Tibial nerve (tissue), 3 donors: ENCODE measurements around the gene NR2F1-AS1.

Experiments
- POLR2A ChIP-seq, 2 donors: fragments of 450-650 bp; IDR thresholded peaks; one replicate each; pipeline ENCODE4 v1.6.1; 2017; ENCODE audit warnings: antibody characterized with exemption in 2 of 2, mild to moderate bottlenecking in 2 of 2, moderate library complexity in 2 of 2
- TF ChIP-seq, protein P1 (sequence below), 5 experiments: fragments of 200-600 bp in 3 of 5; fragments of 450-650 bp in 2 of 5; sonication (generic) in 3 of 5; IDR thresholded peaks; one replicate each; pipeline ENCODE4 v1.5.1; 2016 to 2019; ENCODE audit warnings: antibody characterized with exemption in 5 of 5, mild to moderate bottlenecking in 3 of 5, moderate library complexity in 2 of 5

DNA sequence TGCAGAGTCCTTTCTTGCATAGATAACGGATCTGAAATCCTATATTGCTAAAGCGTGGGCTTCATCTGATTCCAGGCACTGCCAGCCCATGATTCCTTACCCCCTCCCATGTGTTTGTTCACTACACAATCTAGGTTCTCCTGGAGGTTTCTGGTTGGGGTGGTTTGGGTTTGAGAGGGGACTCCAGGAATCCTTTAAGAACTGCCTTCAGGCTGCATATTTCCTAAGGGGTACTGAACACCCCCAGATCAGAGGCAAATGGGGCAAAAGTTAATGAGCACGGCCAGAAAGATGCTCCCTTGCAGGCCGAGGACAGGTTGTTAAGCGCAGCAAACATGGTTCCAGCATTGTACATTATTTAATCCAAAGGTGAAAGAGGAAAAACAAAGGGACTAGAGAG, 11.9 kb upstream of the NR2F1-AS1 start:
- TF ChIP-seq, protein P1, sequence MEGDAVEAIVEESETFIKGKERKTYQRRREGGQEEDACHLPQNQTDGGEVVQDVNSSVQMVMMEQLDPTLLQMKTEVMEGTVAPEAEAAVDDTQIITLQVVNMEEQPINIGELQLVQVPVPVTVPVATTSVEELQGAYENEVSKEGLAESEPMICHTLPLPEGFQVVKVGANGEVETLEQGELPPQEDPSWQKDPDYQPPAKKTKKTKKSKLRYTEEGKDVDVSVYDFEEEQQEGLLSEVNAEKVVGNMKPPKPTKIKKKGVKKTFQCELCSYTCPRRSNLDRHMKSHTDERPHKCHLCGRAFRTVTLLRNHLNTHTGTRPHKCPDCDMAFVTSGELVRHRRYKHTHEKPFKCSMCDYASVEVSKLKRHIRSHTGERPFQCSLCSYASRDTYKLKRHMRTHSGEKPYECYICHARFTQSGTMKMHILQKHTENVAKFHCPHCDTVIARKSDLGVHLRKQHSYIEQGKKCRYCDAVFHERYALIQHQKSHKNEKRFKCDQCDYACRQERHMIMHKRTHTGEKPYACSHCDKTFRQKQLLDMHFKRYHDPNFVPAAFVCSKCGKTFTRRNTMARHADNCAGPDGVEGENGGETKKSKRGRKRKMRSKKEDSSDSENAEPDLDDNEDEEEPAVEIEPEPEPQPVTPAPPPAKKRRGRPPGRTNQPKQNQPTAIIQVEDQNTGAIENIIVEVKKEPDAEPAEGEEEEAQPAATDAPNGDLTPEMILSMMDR (IDR thresholded peaks at IDR 0.05): no peak
- no peak for TF ChIP-seq POLR2A (IDR thresholded peaks at IDR 0.05)
